ENCODE data around the gene RTN4RL1. TPM values are rescaled to one million over a fixed set of nuclear protein-coding genes. Genes with fewer than 3 reads are reported as not detected.

Gene RTN4RL1
- total and polyA plus RNA-seq, 9 of the 15 experiments (the other 6 are each of a cell fraction or from before 2014, with no cell fraction given) = 0.04 to 0.06 (median 0.04) TPM; not detected in 5

DNA sequence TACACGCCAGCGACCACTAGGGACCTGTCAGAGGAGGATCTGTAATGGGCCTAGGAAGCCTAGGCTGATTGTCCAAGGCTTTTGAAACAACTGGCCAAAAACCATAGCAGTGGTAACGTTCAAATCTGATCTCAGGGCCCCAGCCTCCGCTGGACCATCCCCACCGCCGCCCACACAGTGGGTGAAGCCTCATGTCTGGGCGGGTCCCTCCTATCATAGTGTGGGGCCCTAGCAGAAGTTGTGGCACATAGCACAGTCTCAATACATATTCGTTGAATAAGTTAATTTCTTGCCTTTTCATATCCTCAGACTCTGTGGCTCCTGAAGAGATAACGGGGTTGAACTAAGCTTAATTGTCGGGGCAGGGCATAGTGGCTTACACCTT lies 5.6 kb upstream of the RTN4RL1 start:
- WGBS (ENCODE audit: insufficient coverage, low coverage, missing lambda C conversion rate) = 8% methylated on average over 10 of the region's 10 CpGs
- CTCF ChIA-PET (ENCODE audit: low intra/inter-chr PET ratio) = interaction anchor here (2.0 kb wide), 1 partner anchor 122 kb away, joined by 6 read pairs; no protein-coding TSS in a partner anchor
- Histone ChIP-seq H3K9ac (ENCODE audit: insufficient read depth in 1 of 2, low read depth in 2 of 2, low read length in 2 of 2) (peak overlapping the region; percentile 71 to 84; a peak in 3 of 4 replicates), H3K4me2 (ENCODE audit: insufficient read depth, low read length) (peak overlapping the region; percentile 98), H3K79me2 (ENCODE audit: control insufficient read depth, insufficient read depth, low read length) (peaks cover 16% of the 10 kb centered on the region), H3K27me3 (ENCODE audit: control insufficient read depth in 2 of 2, insufficient read depth in 2 of 2, low read length in 2 of 2) (peaks cover 0 to 6% of the 10 kb centered on the region in 2 experiments; a peak in 1 of 5 replicates), H4K20me1 (replicated peaks; ENCODE audit: control insufficient read depth, insufficient read depth, low read length) (0 out of 2 replicates have a peak, but pooled peaks cover 2% of the 10 kb centered on the region), H3K9me3 (replicated peaks; ENCODE audit: control insufficient read depth, insufficient read depth, low read depth, low read length) (no peaks in the 10 kb centered on the region), H3K36me3 (ENCODE audit: control insufficient read depth, insufficient read depth, low read length) (peaks cover 8% of the 10 kb centered on the region; the same call in 1 of the 3 replicates), H3K9me1 (ENCODE audit: control insufficient read depth, insufficient read depth, low read length) (no peaks in the 10 kb centered on the region), H2AFZ (ENCODE audit: low read depth, low read length) (peak overlapping the region; percentile 34; the same call in 1 of the 2 replicates), H3K4me3 (peak overlapping the region; percentile 85), H3K27ac (ENCODE audit: extremely low read depth, low read depth, low read length) (peak overlapping the region; percentile 62; the same call in 2 of the 3 replicates), H3K4me1 (replicated peaks in 1 of 2; ENCODE audit: control insufficient read depth in 2 of 2, insufficient read depth in 2 of 2, low read length in 2 of 2) (peaks cover 8 to 26% of the 10 kb centered on the region in 2 experiments; a peak in 4 of 5 replicates)
- POLR2A ChIA-PET = interaction anchor here (1.1 kb wide), 1 partner anchor 214 kb away, joined by 3 read pairs; no protein-coding TSS in a partner anchor
- intact Hi-C loops (cut with micrococcal nuclease) = loop anchor here (2.0 to 5.0 kb wide), 2 partner anchors 122 to 313 kb away; no protein-coding TSS in a partner anchor
- no peak for ATAC-seq
- BruUV-seq (replicated peaks) = TSS peak; percentile 75
- peak; percentile 99 for FAIRE-seq
- peak in 3 of 4 experiments; percentile 64 to 88 (median 64) for DNase-seq (ENCODE audit: extremely low read depth in 1 of 4, low spot score in 3 of 4)
- in situ Hi-C loops (cut with MboI) = loop anchor here (5.0 to 10.0 kb wide), 2 partner anchors 123 to 316 kb away; partner anchors contain the start of gene TLCD2
- TF ChIP-seq, protein P1, sequence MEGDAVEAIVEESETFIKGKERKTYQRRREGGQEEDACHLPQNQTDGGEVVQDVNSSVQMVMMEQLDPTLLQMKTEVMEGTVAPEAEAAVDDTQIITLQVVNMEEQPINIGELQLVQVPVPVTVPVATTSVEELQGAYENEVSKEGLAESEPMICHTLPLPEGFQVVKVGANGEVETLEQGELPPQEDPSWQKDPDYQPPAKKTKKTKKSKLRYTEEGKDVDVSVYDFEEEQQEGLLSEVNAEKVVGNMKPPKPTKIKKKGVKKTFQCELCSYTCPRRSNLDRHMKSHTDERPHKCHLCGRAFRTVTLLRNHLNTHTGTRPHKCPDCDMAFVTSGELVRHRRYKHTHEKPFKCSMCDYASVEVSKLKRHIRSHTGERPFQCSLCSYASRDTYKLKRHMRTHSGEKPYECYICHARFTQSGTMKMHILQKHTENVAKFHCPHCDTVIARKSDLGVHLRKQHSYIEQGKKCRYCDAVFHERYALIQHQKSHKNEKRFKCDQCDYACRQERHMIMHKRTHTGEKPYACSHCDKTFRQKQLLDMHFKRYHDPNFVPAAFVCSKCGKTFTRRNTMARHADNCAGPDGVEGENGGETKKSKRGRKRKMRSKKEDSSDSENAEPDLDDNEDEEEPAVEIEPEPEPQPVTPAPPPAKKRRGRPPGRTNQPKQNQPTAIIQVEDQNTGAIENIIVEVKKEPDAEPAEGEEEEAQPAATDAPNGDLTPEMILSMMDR (IDR thresholded peaks at IDR 0.05 in 2 of 3, conservative IDR thresholded peaks at IDR 0.05 in 1 of 3; ENCODE audit: insufficient read depth in 2 of 3, low read depth in 1 of 3, low read length in 3 of 3) = peak; percentile 61 to 77 (median 66); a peak in 5 of 6 replicates
- TF ChIP-seq MBD2 (IDR thresholded peaks at IDR 0.05; ENCODE audit: borderline replicate concordance, low read depth) (no peak), ZNF77 (CRISPR knock-in tag; IDR thresholded peaks at IDR 0.05) (no peak), ZNF764 (CRISPR knock-in tag; IDR thresholded peaks at IDR 0.05; ENCODE audit: low read depth) (no peak), DPF2 (IDR thresholded peaks at IDR 0.05) (no peak), SAP30 (IDR thresholded peaks at IDR 0.05; ENCODE audit: borderline replicate concordance, insufficient read depth, low read depth, low read length, poor library complexity, severe bottlenecking) (no peak), ZKSCAN3 (CRISPR knock-in tag; IDR thresholded peaks at IDR 0.05) (no peak), KLF16 (IDR thresholded peaks at IDR 0.05) (no peak), SMC3 (conservative IDR thresholded peaks at IDR 0.05; ENCODE audit: insufficient read depth, low read depth, low read length) (peak; percentile 26; the same call in 1 of the 2 replicates)
- TF ChIP-seq, protein P2, sequence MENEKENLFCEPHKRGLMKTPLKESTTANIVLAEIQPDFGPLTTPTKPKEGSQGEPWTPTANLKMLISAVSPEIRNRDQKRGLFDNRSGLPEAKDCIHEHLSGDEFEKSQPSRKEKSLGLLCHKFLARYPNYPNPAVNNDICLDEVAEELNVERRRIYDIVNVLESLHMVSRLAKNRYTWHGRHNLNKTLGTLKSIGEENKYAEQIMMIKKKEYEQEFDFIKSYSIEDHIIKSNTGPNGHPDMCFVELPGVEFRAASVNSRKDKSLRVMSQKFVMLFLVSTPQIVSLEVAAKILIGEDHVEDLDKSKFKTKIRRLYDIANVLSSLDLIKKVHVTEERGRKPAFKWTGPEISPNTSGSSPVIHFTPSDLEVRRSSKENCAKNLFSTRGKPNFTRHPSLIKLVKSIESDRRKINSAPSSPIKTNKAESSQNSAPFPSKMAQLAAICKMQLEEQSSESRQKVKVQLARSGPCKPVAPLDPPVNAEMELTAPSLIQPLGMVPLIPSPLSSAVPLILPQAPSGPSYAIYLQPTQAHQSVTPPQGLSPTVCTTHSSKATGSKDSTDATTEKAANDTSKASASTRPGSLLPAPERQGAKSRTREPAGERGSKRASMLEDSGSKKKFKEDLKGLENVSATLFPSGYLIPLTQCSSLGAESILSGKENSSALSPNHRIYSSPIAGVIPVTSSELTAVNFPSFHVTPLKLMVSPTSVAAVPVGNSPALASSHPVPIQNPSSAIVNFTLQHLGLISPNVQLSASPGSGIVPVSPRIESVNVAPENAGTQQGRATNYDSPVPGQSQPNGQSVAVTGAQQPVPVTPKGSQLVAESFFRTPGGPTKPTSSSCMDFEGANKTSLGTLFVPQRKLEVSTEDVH (IDR thresholded peaks at IDR 0.05; ENCODE audit: low read depth, partially characterized antibody) = no peak
- TF ChIP-seq, protein P3, sequence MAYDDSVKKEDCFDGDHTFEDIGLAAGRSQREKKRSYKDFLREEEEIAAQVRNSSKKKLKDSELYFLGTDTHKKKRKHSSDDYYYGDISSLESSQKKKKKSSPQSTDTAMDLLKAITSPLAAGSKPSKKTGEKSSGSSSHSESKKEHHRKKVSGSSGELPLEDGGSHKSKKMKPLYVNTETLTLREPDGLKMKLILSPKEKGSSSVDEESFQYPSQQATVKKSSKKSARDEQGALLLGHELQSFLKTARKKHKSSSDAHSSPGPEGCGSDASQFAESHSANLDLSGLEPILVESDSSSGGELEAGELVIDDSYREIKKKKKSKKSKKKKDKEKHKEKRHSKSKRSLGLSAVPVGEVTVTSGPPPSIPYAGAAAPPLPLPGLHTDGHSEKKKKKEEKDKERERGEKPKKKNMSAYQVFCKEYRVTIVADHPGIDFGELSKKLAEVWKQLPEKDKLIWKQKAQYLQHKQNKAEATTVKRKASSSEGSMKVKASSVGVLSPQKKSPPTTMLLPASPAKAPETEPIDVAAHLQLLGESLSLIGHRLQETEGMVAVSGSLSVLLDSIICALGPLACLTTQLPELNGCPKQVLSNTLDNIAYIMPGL (CRISPR knock-in tag; IDR thresholded peaks at IDR 0.05) = no peak
- TF ChIP-seq, protein P4, sequence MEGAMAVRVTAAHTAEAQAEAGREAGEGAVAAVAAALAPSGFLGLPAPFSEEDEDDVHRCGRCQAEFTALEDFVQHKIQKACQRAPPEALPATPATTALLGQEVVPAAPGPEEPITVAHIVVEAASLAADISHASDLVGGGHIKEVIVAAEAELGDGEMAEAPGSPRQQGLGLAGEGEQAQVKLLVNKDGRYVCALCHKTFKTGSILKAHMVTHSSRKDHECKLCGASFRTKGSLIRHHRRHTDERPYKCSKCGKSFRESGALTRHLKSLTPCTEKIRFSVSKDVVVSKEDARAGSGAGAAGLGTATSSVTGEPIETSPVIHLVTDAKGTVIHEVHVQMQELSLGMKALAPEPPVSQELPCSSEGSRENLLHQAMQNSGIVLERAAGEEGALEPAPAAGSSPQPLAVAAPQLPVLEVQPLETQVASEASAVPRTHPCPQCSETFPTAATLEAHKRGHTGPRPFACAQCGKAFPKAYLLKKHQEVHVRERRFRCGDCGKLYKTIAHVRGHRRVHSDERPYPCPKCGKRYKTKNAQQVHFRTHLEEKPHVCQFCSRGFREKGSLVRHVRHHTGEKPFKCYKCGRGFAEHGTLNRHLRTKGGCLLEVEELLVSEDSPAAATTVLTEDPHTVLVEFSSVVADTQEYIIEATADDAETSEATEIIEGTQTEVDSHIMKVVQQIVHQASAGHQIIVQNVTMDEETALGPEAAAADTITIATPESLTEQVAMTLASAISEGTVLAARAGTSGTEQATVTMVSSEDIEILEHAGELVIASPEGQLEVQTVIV (CRISPR knock-in tag; IDR thresholded peaks at IDR 0.05; ENCODE audit: borderline replicate concordance) = no peak
